GM21381 (cell line): ENCODE measurements around the gene MRPL28.
"Not testable (repeated sequence)": the region's sequence is repeated elsewhere in the genome, so short reads cannot be mapped to it uniquely, and the experiment has no call there.

Source experiments
- ATAC-seq: cut with Tn5 transposase; IDR thresholded peaks from one replicate; pipeline ENCODE4 v1.9.1; 2021; ENCODE audit warnings: mild to moderate bottlenecking, moderate library complexity; ENCODE audit not compliant: unreplicated experiment

Gene MRPL28

GRCh38 chr16:361341-361871, 8.9 kb downstream of the MRPL28 start:
- ATAC-seq = no peak

GRCh38 chr16:360698-361336, 9.5 kb downstream of the MRPL28 start:
- no peak for ATAC-seq

GRCh38 chr16:359871-360697, 10.3 kb downstream of the MRPL28 start:
- ATAC-seq = no peak

- ATAC-seq = no peak
Observed at GRCh38 chr16:359067-359763, 11.1 kb downstream of the MRPL28 start.

GRCh38 chr16:356741-357140, 13.6 kb downstream of the MRPL28 start:
- no peak for ATAC-seq

- ATAC-seq = no peak
Observed at GRCh38 chr16:354971-355461, 15.3 kb downstream of the MRPL28 start.

- no peak for ATAC-seq
Observed at GRCh38 chr16:354291-354881, 16.0 kb downstream of the MRPL28 start.

- ATAC-seq = no peak
Observed at GRCh38 chr16:353404-354290, 16.7 kb downstream of the MRPL28 start.

- peak; percentile 51 for ATAC-seq
Observed at GRCh38 chr16:352547-353403, 17.6 kb downstream of the MRPL28 start, which contains the start of gene AXIN1. Gene AXIN1 (minus strand): TSS chr16:352723. CDS start chr16:347025, 5,698 bp downstream.

- ATAC-seq = peak; percentile 24
Observed at GRCh38 chr16:351804-352520, 18.4 kb downstream of the MRPL28 start.

- no peak for ATAC-seq
Observed at GRCh38 chr16:350203-350602, 20.1 kb downstream of the MRPL28 start.

- ATAC-seq = no peak
Observed at GRCh38 chr16:349211-349610, 21.1 kb downstream of the MRPL28 start.

- not testable (repeated sequence) for ATAC-seq
Observed at GRCh38 chr16:348495-348894, 21.8 kb downstream of the MRPL28 start.

GRCh38 chr16:347203-347602, 23.1 kb downstream of the MRPL28 start:
- no peak for ATAC-seq

GRCh38 chr16:346587-346986, 23.8 kb downstream of the MRPL28 start:
- ATAC-seq = no peak

GRCh38 chr16:345772-346171, 24.6 kb downstream of the MRPL28 start:
- ATAC-seq = no peak

- no peak for ATAC-seq
Observed at GRCh38 chr16:342455-343213, 27.7 kb downstream of the MRPL28 start.

- not testable (repeated sequence) for ATAC-seq
Observed at GRCh38 chr16:341974-342336, 28.4 kb downstream of the MRPL28 start.
